NCI-H187 (cell line): Measurements from ENCODE around the gene NNAT.
"Not testable (repeated sequence)": the region's sequence is repeated elsewhere in the genome, so short reads cannot be mapped to it uniquely, and the experiment has no call there.

ENCODE experiments used
- DNase-seq, 2 experiments: peaks; one replicate each; lab custom pipeline; 2025; lab: John Stamatoyannopoulos, UW

The NNAT gene, protein sequence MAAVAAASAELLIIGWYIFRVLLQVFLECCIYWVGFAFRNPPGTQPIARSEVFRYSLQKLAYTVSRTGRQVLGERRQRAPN

DNA sequence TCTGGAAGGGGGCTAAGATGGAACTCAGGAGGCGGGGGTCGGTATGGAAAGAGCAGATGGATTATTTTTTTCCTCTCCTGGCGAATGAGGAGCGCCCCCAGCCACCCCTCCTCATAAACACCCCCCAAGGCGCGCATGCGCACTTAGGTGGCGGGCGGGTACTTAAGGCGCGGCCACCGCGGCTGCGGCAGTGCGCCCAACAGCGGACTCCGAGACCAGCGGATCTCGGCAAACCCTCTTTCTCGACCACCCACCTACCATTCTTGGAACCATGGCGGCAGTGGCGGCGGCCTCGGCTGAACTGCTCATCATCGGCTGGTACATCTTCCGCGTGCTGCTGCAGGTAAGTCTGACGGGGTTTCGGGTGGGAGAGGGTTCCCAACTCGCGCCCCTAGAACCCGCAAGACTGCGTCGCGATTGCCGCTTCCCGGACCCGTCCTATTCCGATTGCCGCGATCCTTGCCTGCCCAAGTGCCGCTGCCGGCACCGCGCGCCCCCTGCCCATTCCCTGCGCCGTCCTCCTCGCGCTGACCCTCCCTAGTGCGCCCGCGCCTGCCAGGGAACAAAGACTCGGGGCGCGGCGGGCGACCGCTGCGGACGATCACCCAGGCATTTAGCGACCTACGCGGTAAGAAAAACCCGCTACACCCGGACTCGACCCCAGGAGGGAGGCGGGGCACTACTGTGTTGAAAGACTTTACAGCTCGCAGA, at the start of gene NNAT:
Gene NNAT (plus strand): TSS at position 190 of the 711 bp plus-strand sequence. CDS start 82 bp downstream, at position 272.
- no peak for DNase-seq

DNA sequence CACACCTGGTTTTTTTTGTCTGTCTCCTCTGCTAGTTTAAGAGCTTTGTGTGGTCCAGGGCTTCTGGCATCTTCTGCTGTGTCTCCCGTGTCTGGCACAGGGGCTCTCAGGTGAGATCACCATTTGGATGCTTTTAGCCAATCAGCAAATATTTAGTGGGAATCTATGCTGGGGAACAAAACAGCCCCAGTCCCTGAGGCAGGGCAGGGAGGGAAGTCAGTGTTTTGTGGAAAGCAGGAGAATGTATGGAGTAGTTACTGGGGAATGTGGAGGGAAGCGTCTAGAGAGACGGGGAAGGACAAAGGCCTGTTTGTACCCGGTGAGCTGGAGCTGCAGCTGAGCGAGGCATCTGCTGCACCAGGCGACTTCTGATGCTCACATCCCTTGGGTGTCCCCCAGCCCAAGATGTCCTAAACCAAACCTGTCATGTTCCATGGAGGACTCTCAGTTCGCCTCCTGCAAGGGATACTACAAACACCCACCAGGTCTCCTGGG, 49.3 kb upstream of the NNAT start:
- DNase-seq, result no peak

DNA sequence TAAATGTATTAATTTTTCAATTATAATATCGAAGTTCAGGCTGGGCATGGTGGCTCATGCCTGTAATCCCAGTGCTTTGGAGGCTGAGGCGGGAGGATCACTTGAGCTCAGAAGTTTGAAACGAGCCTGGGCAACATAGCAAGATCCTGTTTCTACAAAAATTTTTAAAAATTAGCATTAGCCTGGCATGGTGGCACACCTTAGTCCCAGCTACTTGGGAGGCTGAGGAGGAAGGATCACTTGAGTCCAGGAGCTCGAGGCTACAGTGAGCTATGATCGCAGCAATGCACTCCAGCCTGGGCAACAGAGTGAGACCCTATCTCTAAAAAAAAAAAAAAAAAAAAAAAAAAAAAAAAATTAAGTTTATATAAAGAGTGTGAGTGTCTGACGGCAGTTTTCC, 48.6 kb upstream of the NNAT start:
- not testable (repeated sequence) for DNase-seq

DNA sequence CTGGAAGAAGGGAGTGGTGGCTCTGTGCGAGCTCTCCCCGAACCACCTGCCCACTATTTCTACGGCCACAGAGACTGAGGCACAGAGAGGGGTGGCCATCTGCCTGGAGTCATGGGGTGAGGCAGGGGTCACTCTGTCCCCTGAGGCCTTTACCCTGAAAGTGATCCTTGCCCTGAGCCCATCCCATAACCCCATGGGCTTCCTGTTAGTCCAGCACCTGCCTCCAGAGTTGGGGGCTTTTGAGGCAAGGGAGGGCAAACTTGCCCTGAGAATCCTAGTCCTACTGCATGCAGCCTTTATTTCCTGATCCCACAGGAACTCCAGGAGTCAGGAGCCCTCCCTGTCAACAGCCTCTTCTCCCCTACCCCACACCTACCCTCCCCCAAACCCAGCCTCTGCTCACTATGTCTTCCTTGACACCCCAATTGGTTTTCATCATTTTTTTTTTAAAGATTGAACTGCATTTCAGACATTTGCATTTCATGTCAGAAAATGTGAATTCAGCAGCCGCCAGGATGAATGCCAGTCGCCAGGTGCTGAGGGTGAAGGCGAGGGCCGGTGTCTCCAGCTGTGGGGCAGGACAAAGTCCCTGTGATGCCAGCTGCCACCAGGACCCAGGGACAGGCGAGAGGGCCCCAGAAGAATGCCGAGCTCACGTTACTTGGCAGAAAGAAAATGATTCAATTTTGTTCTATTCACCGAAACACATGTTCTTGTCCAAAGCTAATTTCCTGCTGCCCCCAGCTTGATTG, 47.6 kb upstream of the NNAT start:
- no peak for DNase-seq

DNA sequence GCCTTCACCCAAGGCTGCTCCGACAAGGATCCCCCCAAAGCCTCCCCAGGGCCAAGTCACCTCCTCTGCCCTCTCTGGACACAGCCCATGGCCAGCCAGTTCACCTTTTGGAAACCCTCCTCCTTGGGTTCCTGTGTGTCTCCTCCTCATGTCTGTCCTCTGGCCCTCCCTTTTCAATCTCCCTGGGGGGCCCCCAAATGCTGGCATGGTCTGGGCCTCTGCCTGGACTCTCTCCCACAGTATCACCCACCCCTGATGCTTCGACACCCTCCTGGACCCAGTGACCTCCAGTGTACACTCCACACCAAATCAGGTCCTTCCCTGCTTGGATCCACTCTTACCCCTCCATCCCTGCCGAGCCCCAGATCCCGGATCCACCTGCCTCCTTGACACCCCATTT, 46.7 kb upstream of the NNAT start:
- no peak for DNase-seq

DNA sequence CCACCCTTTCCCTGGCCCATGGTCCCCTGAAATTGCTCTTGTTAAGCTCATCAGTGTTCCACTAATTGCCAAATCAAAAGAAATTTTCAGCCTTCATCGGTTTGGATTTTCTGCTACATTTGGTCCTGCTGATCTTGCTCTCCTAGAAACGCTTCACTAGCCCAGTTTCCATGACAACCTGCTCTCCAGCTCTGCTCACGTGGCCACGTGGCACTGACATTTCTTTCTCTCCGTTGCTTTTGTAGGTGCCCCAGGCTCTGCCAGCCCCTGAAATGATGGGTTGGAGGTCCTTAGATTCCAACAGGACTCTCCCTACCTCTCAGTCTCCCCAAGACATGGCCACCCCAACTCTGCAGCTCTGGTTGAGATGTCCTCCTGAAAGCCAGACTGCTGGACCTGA, 45.8 kb upstream of the NNAT start:
- DNase-seq, result no peak

DNA sequence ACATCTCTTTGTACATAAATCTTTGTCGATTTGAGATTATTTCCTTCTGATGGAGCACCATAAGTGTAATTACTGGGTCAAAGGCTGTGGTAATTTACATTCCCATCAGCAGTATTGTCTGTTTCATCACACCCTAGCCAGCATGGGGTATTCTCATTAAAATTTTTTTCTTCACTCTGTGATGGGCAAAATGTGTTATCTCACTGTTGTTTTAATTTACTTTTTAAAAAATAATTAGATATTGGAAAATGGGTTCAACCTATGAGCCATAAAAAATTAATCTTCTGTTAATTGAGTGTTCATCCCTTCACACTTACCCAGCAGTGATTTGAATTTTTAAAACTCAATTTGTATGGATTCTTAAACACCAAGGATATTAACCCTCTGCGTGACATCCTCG, 44.0 kb upstream of the NNAT start:
- DNase-seq, result no peak

DNA sequence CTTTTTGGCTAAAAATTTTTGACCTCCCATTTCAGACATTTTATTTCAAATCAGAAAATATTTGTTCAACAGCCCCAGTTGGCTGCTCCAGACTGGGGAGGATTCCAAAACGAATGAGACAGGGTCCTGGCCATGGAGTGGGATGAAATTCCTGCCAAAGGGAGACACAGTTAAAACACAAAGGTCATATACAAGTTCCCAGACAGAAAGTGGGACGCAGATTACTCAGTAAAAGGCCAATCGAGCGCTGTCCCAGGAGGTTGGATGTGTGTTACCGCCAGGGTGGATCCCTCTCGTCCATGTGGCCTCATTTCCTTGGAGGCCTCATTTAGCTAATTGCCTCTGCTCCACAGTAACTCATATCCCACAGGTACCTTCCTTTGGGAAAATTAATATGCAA, 41.8 kb upstream of the NNAT start:
- no peak for DNase-seq

DNA sequence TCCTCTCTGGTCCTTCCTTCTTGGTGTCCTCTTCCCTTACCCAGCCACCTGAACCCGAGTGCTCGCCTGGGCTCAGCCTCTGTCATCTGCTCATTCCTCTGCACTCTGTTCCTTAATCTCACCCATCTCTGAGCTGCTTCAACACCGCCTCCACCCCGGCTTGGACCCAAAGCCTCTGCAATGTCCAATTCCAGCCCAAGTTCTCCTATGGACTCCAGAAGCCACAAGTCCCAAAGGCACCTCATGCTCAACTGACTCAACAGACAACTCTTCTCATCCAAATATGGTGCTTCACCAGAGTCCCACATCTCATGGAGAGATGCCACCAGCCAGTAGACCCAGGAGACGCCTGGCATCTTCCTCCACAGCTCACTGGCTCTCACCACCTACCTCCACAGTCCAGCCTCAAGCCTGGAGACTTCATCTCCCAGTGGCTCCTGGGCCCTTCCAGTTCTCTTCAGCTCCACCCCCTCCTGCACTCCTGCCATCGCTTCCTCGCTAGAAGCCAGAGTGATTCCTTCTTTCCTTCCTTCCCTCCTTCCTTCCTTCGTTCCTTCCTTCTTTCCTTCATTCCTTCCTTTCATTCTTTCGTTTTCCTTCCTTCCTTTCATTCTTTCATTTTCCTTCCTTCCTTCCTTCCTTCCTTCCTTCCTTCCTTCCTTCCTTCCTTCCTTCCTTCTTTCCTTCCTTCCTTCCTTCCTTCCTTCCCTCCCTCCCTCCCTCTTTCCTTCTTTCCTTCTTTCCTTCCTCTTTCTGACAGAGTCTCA, 40.9 kb upstream of the NNAT start:
- DNase-seq, result no peak

DNA sequence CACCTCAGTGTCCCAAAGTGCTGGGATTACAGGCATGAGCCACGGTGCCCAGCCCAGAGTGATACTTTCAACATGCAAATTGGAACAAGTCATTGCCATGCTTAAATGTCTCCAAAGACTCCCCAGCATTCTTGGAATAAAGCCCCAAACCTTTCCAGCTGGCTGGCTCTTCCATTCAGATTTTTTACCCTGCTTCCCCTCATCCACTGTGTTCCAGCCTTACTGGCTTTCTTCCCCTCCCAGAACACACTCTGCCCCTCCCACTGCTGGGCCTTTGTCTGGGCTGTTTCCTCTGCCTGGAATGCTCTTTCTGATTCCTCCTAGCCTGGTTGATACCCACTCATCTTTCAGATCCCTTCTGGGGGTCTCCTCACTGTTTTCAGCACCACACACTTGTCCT, 40.1 kb upstream of the NNAT start:
- DNase-seq, result no peak

DNA sequence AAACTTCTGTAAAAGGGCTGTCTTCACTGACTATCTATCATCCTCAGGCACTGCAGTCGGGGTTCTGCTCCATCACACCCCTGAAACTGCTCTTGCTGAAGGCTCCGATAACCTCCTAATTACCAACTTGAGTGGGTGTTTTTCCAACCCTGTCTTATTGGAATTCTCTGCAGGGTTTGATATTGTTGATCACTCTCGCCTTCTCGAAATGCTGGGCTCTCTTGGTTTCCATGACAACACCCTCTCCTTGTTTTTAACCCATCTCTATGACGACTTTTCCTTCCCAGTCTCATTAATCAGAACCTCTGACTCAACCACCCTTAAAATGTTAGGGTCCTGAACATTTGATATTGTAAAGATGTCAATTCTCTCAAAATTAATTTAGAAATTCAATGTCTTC, 39.4 kb upstream of the NNAT start:
- no peak for DNase-seq

DNA sequence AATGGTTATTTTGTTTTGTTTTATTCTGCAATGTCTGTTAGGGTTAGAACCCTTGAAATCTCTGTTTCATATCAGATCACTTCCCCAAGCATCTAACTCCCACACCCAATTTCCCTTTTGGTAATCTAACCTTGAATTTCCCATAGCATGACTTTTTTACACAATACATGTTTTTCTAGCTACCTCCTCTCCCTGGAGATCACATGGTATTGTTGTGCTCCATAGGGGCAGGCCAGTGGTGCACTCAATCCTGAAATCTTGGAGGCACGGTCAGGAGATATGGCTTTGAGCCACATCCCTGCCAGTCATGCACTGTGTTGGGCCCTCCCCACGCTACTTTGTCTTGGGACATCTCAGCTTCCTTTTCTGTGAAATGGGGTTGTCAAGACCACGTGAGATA, 36.7 kb upstream of the NNAT start:
- DNase-seq, result no peak

DNA sequence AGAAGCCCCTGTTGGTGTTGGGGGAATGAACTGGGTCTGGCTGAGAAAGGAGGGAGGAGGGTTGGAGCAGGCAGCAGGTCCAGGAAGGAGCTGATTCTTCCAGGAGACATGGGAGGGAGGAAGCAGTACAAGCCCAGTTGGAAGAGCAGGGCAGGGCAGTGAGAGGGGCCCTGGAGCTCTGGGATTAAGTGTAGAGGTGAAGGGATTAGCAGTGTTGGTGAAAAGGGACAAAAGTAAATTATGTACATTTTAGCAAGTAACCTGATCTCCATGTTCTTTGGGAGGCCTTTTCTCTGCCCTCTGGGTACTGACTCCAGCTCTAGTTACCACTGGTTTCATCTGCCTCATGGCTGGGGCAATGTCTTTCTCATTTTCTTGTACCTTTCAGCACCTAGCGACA, 34.8 kb upstream of the NNAT start:
- DNase-seq, result not testable (repeated sequence)

DNA sequence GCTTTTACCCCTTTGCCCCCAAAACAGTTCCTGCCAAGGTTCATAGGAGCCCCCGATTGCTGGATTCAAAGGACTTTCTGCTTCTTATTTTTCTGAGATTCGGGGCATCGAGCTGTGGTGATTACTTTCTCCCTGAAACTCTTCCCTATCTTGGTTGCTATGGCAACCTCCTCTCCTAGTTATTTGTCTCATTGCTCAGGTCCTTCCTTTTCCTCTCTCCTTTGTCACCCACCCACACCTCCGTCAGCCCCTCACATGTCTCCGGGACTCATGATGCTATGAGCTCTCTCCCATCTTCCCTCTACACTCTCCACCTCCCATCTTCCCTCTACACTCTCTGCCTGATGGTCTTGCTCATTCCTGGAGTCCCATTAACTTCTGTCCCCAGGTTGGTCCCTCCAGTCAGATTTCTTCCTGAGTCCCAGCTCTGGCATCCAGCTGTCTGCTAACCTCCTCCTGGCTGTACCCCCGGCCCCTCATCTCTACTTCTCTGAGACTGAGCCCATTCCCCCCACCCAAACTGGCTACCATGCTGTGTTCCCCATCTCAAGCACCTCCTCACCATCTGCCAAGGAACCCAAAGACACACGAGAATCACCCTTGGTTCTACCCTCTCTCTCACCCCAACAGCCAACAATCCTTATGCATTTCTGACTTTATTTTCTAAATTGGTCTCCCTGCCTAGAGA, 30.2 kb upstream of the NNAT start:
- no peak for DNase-seq

DNA sequence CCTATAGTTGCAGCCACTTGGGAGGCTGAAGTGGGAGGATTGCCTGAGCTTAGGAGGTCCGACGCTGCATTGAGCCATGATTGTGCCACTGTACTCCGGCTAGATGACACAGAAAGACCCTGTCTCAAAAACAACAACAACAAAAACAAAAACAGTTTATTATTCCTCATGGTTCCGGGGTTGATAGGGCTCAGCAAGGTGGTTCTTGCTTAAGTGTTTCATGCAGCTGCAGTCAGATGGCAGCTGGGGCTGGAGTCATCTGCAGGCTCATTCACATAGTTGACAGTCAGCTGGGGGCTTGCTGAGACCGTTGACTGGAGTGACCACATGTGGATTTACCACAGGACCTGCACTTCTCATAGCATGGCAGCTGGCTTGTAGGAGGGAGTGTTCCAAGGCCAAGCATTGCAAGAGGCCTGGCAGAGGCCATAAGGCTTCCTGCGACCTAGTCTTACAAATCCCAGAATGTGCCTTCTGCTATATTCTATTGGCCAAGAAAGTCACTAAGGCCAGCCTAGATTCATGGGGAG, 28.9 kb upstream of the NNAT start:
- DNase-seq, result no peak

DNA sequence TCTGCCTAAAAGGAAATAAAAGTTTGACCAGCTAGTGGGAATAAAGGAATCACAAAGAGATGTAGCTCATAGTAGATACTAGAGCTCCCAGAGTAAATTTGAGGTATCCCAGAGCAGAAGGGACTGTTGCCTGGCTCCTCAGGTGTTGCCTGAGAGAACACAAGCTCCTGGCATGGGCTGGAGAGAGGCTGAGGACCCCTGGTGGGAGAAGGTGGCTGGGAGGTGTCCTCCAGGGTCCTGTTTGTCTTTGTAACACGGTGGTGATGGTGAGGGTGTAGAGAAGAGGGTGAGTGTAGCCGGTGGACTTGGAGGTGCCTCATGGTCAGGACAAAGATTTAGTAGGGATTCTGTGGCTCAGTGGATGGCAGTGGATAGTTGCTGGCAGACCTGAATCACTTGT, 28.1 kb upstream of the NNAT start:
- DNase-seq, result no peak

DNA sequence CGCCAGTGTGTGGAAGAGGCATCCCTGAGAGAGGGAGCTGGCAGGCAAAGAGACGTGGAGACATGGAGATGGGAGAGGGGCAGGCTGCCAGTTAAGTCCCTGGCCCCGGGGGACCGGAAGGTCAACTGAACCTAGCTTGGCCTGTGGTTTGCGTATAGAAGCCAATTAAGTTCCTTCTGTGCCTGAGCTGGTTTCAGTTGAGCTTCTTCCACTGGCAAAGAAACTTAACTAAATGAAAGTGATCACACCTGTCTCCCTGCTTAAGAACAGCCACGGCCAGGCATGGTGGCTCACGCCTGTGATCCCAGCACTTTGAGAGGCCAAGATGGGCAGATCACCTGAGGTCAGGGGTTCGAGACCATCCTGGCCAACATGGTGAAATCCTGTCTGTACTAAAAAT, 26.7 kb upstream of the NNAT start:
- no peak for DNase-seq

DNA sequence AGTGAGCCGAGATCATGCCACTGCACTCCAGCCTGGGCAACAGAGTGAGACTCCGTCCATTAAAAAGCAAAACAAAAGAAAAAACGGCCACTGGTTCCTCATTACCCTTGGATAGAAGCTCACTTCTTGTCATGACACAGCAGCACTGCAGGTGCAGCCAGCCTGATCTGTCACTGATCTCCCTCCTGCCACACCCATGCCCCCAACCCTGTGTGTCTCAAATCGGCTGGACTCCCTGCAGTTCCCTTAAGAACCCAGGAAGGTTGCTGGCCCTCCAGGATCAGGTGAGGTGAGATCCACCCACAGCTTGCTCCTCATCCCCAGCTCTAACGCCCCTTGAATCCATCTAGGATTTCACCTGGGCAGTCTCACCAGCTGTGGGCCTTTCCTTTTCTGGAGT, 26.3 kb upstream of the NNAT start:
- no peak for DNase-seq

DNA sequence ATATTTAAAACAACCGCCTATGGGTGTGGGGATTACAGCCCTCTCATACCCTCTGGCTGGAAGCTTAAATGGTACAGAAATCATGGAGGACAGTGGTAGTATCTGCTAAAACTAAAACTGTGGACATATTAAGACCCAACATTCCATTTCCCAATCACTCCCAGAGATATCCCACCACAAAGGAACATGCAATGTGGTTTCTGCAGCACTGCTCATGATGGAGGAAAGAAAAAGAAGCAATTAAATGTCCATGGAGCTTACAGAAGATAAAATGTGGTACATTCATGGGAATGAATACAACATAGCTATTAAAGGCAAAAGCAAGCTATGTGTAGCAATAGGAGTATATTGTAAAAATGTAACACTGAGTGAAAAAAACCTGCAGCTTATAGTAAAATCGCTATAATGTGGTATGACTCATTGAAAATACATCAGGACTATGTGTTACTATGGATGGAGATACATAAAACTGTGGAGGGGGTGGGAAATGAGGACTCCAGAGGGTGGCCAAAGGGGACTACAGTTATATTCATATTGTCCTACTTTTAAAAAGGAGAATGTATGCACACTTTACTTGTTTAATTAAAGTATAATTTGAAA, 22.9 kb upstream of the NNAT start:
- no peak for DNase-seq

DNA sequence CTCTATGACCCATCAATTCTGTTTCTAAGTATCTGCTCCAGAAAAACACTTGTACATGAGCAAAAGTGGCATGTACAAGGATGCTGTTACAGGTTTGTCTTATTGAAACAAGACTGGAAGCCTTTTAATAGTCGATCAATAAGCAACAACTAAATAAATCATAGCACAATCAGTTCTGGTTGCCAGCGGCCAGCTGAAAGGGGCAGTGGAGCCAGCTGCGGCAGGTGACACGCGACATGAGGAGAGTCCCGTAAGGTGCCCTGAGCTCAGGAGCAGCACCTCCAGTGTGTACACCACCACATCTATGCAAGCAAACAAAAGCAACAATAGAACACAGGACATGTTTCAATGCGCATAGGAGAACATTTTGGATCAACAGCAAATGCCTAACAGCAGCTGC, 20.7 kb upstream of the NNAT start:
- no peak for DNase-seq

DNA sequence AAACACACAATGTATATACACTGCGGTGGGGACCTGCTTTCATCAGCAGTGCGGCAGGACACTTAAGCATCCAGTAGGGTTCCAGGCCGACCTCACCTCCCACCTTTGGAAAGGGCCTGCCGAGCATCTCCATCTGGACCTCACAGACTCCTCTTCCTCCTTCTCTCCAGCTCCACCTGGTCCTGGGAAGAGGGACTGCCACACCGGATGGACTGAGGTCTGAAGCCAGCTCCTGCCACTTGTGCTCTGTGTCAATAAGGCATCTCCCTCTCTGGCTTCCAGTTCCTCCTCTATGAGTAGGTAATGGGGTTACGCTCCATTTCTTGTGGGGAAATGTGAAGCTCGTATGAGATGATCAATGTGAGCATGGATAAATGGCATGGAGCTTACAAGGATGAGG, 19.1 kb upstream of the NNAT start:
- no peak for DNase-seq
